K562 (cell line): Measurements from ENCODE around the gene PCDHGA12. TPM values are rescaled to one million over a fixed set of nuclear protein-coding genes. Genes with fewer than 3 reads are reported as not detected.
A peak's percentile ranks its signal among the peaks of the same experiment; 100 is the strongest.

Source experiments
- ATAC-seq: fragments of 200-7000 bp; cut with Tn5 transposase; 3 replicates; pipeline ENCODE4 v1.9.1; 2020; ENCODE audit warnings: moderate library complexity
- BruUV-seq: library from RNA; stranded (reverse); fragments of 400-500 nt; replicated peaks from 2 replicates; lab custom pipeline; 2021; lab: Mats Ljungman, UMichigan
- CTCF ChIA-PET: fragments of 300-600 bp; formaldehyde crosslinking; extraction: SDS; loops from one replicate; lab custom pipeline; 2021; ENCODE audit warnings: low intra/inter-chr PET ratio; lab: Yijun Ruan, JAX
- POLR2A ChIA-PET: fragments of 300-600, 350-650 bp; sonication (Branson Sonifier 250); formaldehyde crosslinking; extraction: SDS; loops from one replicate; lab custom pipeline; 2021; ENCODE audit warnings: antibody characterized with exemption, inconsistent platforms; lab: Yijun Ruan, JAX
- DNase-seq, 4 experiments: peaks; one replicate each; pipeline versions ENCODE4 v3.0.0 to v3.0.0-alpha.2; 2011 to 2018; ENCODE audit warnings: low spot score in 3 of 4, mixed read lengths in 3 of 4; ENCODE audit errors: extremely low read depth in 1 of 4
- FAIRE-seq: peaks from 2 replicates; lab custom pipeline; 2011; peaks lifted over from hg19 to GRCh38; lab: Jason Lieb, UNC
- H2AFZ ChIP-seq: 2 replicates; pipeline ENCODE4 v1.6.0; 2011; ENCODE audit warnings: low read depth, low read length, control low read depth, inconsistent platforms
- H3K27ac ChIP-seq: fragments of 200-600 bp; 3 replicates; pipeline ENCODE4 v1.8.0; 2011; ENCODE audit warnings: low read depth, mild to moderate bottlenecking, control low read depth, inconsistent platforms, low read length, moderate library complexity, mixed read lengths; ENCODE audit errors: extremely low read depth
- H3K27me3 ChIP-seq, 2 experiments: fragments of 300-600 bp in 1 of 2; 2 replicates in 1 of 2; 3 replicates in 1 of 2; pipeline versions ENCODE4 v1.6.0 to v1.8.0; 2011; ENCODE audit warnings: inconsistent platforms in 2 of 2, low read length in 2 of 2, mild to moderate bottlenecking in 1 of 2, mixed read lengths in 1 of 2, moderate library complexity in 1 of 2; ENCODE audit not compliant: control insufficient read depth in 2 of 2, insufficient read depth in 2 of 2
- H3K36me3 ChIP-seq: fragments of 300-600 bp; 3 replicates; pipeline ENCODE4 v1.8.0; 2011; ENCODE audit warnings: mild to moderate bottlenecking, low read length, inconsistent platforms; ENCODE audit not compliant: control insufficient read depth, insufficient read depth
- H3K4me1 ChIP-seq, 2 experiments: fragments of 200-600 bp in 1 of 2; replicated peaks in 1 of 2; 2 replicates in 1 of 2; 3 replicates in 1 of 2; pipeline versions ENCODE4 v1.5.1 to v1.8.0; 2011; ENCODE audit warnings: inconsistent platforms in 2 of 2, low read length in 2 of 2, mild to moderate bottlenecking in 1 of 2, mixed read lengths in 1 of 2, moderate library complexity in 1 of 2; ENCODE audit not compliant: control insufficient read depth in 2 of 2, insufficient read depth in 2 of 2
- H3K4me2 ChIP-seq: 2 replicates; pipeline ENCODE4 v1.6.1; 2011; ENCODE audit warnings: low read length, control low read depth, inconsistent platforms, mixed read lengths; ENCODE audit not compliant: insufficient read depth
- H3K4me3 ChIP-seq: fragments of 200-600 bp; sonication (generic), shearing (Covaris generic); 2 replicates; pipeline ENCODE4 v1.5.1; 2016; ENCODE audit warnings: control low read depth, inconsistent platforms
- H3K79me2 ChIP-seq: fragments of 200-600 bp; 3 replicates; pipeline ENCODE4 v1.8.0; 2011; ENCODE audit warnings: low read length, inconsistent platforms; ENCODE audit not compliant: control insufficient read depth, insufficient read depth
- H3K9ac ChIP-seq, 2 experiments: 2 replicates each; pipeline versions ENCODE4 v1.6.0 to v1.6.1; 2011; ENCODE audit warnings: low read depth in 2 of 2, low read length in 2 of 2, control low read depth in 1 of 2, inconsistent platforms in 1 of 2, mild to moderate bottlenecking in 1 of 2, mixed read lengths in 1 of 2; ENCODE audit not compliant: insufficient read depth in 1 of 2
- H3K9me1 ChIP-seq: one replicate; pipeline ENCODE4 v1.6.0; 2011; ENCODE audit warnings: inconsistent platforms, mild to moderate bottlenecking, low read length, moderate library complexity; ENCODE audit not compliant: control insufficient read depth, insufficient read depth
- H3K9me3 ChIP-seq: replicated peaks from 2 replicates; pipeline ENCODE4 v1.5.1; 2011; ENCODE audit warnings: low read depth, low read length, inconsistent platforms; ENCODE audit not compliant: control insufficient read depth, insufficient read depth
- H4K20me1 ChIP-seq: replicated peaks from 2 replicates; pipeline ENCODE4 v1.6.1; 2011; ENCODE audit warnings: low read length, inconsistent platforms, mixed read lengths; ENCODE audit not compliant: control insufficient read depth, insufficient read depth
- IFI16 ChIP-seq: fragments of 250-450 bp; sonication (Bioruptor Pico); IDR thresholded peaks from 2 replicates; pipeline ENCODE4 v2.1.2; 2022; ENCODE audit warnings: mild to moderate bottlenecking, inconsistent platforms
- MIER1 ChIP-seq: fragments of 450-650 bp; IDR thresholded peaks from 2 replicates; pipeline ENCODE4 v1.6.1; 2016; ENCODE audit warnings: antibody characterized with exemption, mild to moderate bottlenecking, low read depth
- MTF1 ChIP-seq: fragments of 250-450 bp; sonication (Bioruptor Pico); IDR thresholded peaks from 2 replicates; pipeline ENCODE4 v1.9.0; 2021; ENCODE audit warnings: moderate library complexity, mild to moderate bottlenecking, inconsistent platforms, borderline replicate concordance
- NBN ChIP-seq: fragments of 450-650 bp; IDR thresholded peaks from 2 replicates; pipeline ENCODE4 v1.6.1; 2016; ENCODE audit warnings: low read depth, mild to moderate bottlenecking
- ZEB2 ChIP-seq: fragments of 450-650 bp; IDR thresholded peaks from 2 replicates; pipeline ENCODE4 v1.6.1; 2016
- ZNF239 ChIP-seq: fragments of 250-450 bp; sonication (Bioruptor Pico); IDR thresholded peaks from 2 replicates; pipeline ENCODE4 v1.4.0; 2020; ENCODE audit warnings: mild to moderate bottlenecking
- WGBS: fragments of 100-300 bp; shearing (Covaris generic); methylation state at CpG from one replicate; pipeline ENCODE4 v1.1.6; 2016; ENCODE audit warnings: low coverage, mixed read lengths; ENCODE audit not compliant: insufficient coverage; ENCODE audit errors: missing lambda C conversion rate; 5-methylcytosine and 5-hydroxymethylcytosine counted together
- in situ Hi-C: fragments of 300-500 bp; cut with MboI; formaldehyde crosslinking; loops from 4 replicates; pipeline ENCODE4 v1.15.0; 2018; ENCODE audit warnings: inconsistent platforms, mixed read lengths
- intact Hi-C: fragments of 100-400 bp; cut with micrococcal nuclease; formaldehyde crosslinking; loops from 2 replicates; pipeline ENCODE4 v1.14.2; 2022
- polyA plus RNA-seq, 8 experiments: library from polyadenylated mRNA; depleted of rRNA in 4 of 8; stranded (reverse) in 5 of 8; unstranded in 3 of 8; fragments of >200 nt; fragmentation: Nextera tagmentation in 2 of 8; fragmentation: Illumina TruSeq in 1 of 8; extraction: Ambion mirVana in 2 of 8; extraction: Trizol in 1 of 8; gene quantifications; 2 replicates each; pipeline versions ENCODE4 v1.2.1 to v1.2.3, GENCODE V29; 2011 to 2014; ENCODE audit warnings: inconsistent platforms in 1 of 8, missing spikeins in 1 of 8
- total RNA-seq, 7 experiments: library from RNA; depleted of rRNA in 6 of 7; stranded (reverse); fragments of >200 nt in 6 of 7; fragmentation: Illumina TruSeq in 2 of 7; extraction: Trizol in 2 of 7; gene quantifications; 2 replicates each; pipeline versions ENCODE4 v1.2.1 to v1.2.3, GENCODE V29; 2011 to 2021; ENCODE audit warnings: low replicate concordance in 1 of 7
- TF ChIP-seq, protein P1 (sequence below), 3 experiments: IDR thresholded peaks in 2 of 3; conservative IDR thresholded peaks in 1 of 3; 2 replicates each; pipeline ENCODE4 v1.5.1; 2011 to 2012; ENCODE audit warnings: low read length in 3 of 3, mild to moderate bottlenecking in 3 of 3, control low read depth in 2 of 3, improper control_type of control experiment in 1 of 3, inconsistent platforms in 1 of 3, low read depth in 1 of 3, mixed read lengths in 1 of 3, moderate library complexity in 1 of 3; ENCODE audit not compliant: insufficient read depth in 2 of 3
- TF ChIP-seq, protein P2 (sequence below): fragments of 250-450 bp; sonication (Bioruptor Pico); IDR thresholded peaks from 2 replicates; pipeline ENCODE4 v1.6.1; 2021; ENCODE audit warnings: mild to moderate bottlenecking

Gene PCDHGA12
- total and polyA plus RNA-seq, 9 of the 15 experiments (the other 6 are each of a cell fraction or from before 2014, with no cell fraction given) = 0.03 TPM; not detected in 8

DNA sequence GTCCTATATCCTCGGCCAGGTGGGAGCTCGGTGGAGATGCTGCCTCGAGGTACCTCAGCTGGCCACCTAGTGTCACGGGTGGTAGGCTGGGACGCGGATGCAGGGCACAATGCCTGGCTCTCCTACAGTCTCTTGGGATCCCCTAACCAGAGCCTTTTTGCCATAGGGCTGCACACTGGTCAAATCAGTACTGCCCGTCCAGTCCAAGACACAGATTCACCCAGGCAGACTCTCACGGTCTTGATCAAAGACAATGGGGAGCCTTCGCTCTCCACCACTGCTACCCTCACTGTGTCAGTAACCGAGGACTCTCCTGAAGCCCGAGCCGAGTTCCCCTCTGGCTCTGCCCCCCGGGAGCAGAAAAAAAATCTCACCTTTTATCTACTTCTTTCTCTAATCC lies 47.5 kb downstream of the PCDHGA12 start:
- no peak for ATAC-seq
- no peak for DNase-seq
- intact Hi-C loops (no loop called here), in situ Hi-C loops (no loop called here)
- ChIA-PET CTCF (no interaction called here), POLR2A (no interaction called here)
- H2AFZ ChIP-seq = no peak overlapping the region
- TF ChIP-seq NBN (no peak), IFI16 (CRISPR knock-in tag) (no peak), MTF1 (no peak), MIER1 (no peak)
- no peak overlapping the region for H3K4me3 ChIP-seq
- H3K79me2 ChIP-seq = no peaks in the 10 kb centered on the region
- no peak for FAIRE-seq
- H3K36me3 ChIP-seq = no peaks in the 10 kb centered on the region
- no peaks in the 10 kb centered on the region; the same call in 1 of the 2 replicates for H4K20me1 ChIP-seq
- no peak overlapping the region for H3K9ac ChIP-seq
- H3K9me3 ChIP-seq = no peaks in the 10 kb centered on the region
- WGBS = under 1% methylated on average over 13 of the region's 13 CpGs
- H3K9me1 ChIP-seq = no peaks in the 10 kb centered on the region
- peaks cover 0 to 14% of the 10 kb centered on the region in 2 experiments; a peak in 1 of 5 replicates for H3K4me1 ChIP-seq
- no peak overlapping the region for H3K27ac ChIP-seq
- peaks cover 20 to 32% of the 10 kb centered on the region in 2 experiments; a peak in 4 of 5 replicates for H3K27me3 ChIP-seq
- BruUV-seq = no TSS peak
- no peak overlapping the region for H3K4me2 ChIP-seq

DNA sequence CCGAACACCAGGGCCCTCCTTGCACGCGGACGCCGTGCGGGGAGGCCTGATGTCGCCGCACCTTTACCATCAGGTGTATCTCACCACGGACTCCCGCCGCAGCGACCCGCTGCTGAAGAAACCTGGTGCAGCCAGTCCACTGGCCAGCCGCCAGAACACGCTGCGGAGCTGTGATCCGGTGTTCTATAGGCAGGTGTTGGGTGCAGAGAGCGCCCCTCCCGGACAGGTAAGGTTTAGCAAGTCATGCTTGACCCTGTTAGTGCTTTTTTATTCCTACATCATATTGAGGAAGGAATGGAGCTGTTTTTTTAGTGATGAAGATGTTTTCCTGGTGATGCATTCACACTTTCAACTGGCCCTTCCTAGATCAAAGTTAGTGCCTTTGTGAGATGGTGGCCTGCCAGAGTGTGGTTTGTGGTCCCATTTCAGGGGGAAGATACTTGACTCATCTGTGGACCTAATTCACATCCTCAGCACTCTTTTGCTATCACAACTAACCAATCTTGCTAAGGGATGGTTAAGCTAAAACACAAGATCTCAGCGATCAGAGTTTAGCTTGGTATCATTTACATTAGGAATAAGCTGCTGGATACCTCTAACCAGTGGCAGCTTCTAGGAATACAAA lies 48.1 kb downstream of the PCDHGA12 start:
- Histone ChIP-seq H3K27me3 (peaks cover 20 to 32% of the 10 kb centered on the region in 2 experiments; a peak in 4 of 5 replicates), H3K9me3 (no peaks in the 10 kb centered on the region), H3K36me3 (no peaks in the 10 kb centered on the region), H3K9me1 (no peaks in the 10 kb centered on the region)
- in situ Hi-C loops = no loop called here
- no peak for TF ChIP-seq ZNF239 (CRISPR knock-in tag)
- TF ChIP-seq, protein P1, sequence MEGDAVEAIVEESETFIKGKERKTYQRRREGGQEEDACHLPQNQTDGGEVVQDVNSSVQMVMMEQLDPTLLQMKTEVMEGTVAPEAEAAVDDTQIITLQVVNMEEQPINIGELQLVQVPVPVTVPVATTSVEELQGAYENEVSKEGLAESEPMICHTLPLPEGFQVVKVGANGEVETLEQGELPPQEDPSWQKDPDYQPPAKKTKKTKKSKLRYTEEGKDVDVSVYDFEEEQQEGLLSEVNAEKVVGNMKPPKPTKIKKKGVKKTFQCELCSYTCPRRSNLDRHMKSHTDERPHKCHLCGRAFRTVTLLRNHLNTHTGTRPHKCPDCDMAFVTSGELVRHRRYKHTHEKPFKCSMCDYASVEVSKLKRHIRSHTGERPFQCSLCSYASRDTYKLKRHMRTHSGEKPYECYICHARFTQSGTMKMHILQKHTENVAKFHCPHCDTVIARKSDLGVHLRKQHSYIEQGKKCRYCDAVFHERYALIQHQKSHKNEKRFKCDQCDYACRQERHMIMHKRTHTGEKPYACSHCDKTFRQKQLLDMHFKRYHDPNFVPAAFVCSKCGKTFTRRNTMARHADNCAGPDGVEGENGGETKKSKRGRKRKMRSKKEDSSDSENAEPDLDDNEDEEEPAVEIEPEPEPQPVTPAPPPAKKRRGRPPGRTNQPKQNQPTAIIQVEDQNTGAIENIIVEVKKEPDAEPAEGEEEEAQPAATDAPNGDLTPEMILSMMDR (IDR thresholded peaks at IDR 0.05 in 2 of 3, conservative IDR thresholded peaks at IDR 0.05 in 1 of 3; ENCODE audit: insufficient read depth in 2 of 3, low read depth in 1 of 3, low read length in 3 of 3) = 0 out of 6 replicates have a peak, but pooled peaks of 1 of the 3 experiments have one; percentile 24
- TF ChIP-seq ZEB2 = peak; percentile 92
- TF ChIP-seq, protein P2, sequence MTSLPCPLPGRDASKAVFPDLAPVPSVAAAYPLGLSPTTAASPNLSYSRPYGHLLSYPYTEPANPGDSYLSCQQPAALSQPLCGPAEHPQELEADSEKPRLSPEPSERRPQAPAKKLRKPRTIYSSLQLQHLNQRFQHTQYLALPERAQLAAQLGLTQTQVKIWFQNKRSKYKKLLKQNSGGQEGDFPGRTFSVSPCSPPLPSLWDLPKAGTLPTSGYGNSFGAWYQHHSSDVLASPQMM = no peak
- TF ChIP-seq, all 486 proteins: peak for 2
- Histone ChIP-seq H3K4me3 (no peak overlapping the region), H3K4me1 (peaks cover 0 to 14% of the 10 kb centered on the region in 2 experiments; a peak in 1 of 5 replicates), H3K79me2 (no peaks in the 10 kb centered on the region), H3K4me2 (no peak overlapping the region), H3K9ac (no peak overlapping the region), H2AFZ (no peak overlapping the region), H3K27ac (no peak overlapping the region), H4K20me1 (no peaks in the 10 kb centered on the region; the same call in 1 of the 2 replicates)
- no TSS peak for BruUV-seq
- POLR2A ChIA-PET = no interaction called here
- DNase-seq (peak in 1 of 4 experiments; percentile 7), ATAC-seq (no peak), FAIRE-seq (no peak)
- WGBS = 12% methylated on average over 20 of the region's 20 CpGs
- intact Hi-C loops = no loop called here
- CTCF ChIA-PET = no interaction called here
